Liver (tissue), 9 donors: Measurements from ENCODE around the gene C19orf12. TPM values are rescaled to one million over a fixed set of nuclear protein-coding genes. Genes with fewer than 3 reads are reported as not detected.

Experiments
- DNase-seq: peaks from one replicate; pipeline ENCODE4 v3.0.0-alpha.2; 2017; ENCODE audit warnings: low spot score
- H3K27ac ChIP-seq, 2 donors: one replicate each; pipeline ENCODE4 v1.7.0; 2013; ENCODE audit warnings: inconsistent platforms in 2 of 2, low read length in 2 of 2, control low read depth in 1 of 2, low read depth in 1 of 2, mild to moderate bottlenecking in 1 of 2
- H3K27me3 ChIP-seq, 4 donors: one replicate each; pipeline versions ENCODE4 v1.6.1 to v1.7.0; 2013; ENCODE audit warnings: low read length in 3 of 4, inconsistent platforms in 1 of 4, mild to moderate bottlenecking in 1 of 4, moderate library complexity in 1 of 4; ENCODE audit not compliant: control insufficient read depth in 4 of 4, insufficient read depth in 4 of 4
- H3K36me3 ChIP-seq, 4 donors: one replicate each; pipeline versions ENCODE4 v1.6.1 to v1.7.0; 2013; ENCODE audit warnings: low read length in 3 of 4, mild to moderate bottlenecking in 3 of 4, low read depth in 1 of 4, moderate library complexity in 1 of 4; ENCODE audit not compliant: control insufficient read depth in 4 of 4, insufficient read depth in 3 of 4
- H3K4me1 ChIP-seq, 4 donors: one replicate each; pipeline versions ENCODE4 v1.6.1 to v1.7.0; 2013; ENCODE audit warnings: low read length in 3 of 4, mild to moderate bottlenecking in 3 of 4, moderate library complexity in 1 of 4; ENCODE audit not compliant: control insufficient read depth in 4 of 4, insufficient read depth in 4 of 4
- H3K4me3 ChIP-seq, 3 donors: one replicate each; pipeline versions ENCODE4 v1.6.1 to v1.7.0; 2013; ENCODE audit warnings: low read length in 3 of 3, control low read depth in 1 of 3, low read depth in 1 of 3, mild to moderate bottlenecking in 1 of 3
- H3K9ac ChIP-seq, 2 donors: one replicate each; pipeline ENCODE4 v1.7.0; 2013; ENCODE audit warnings: low read length in 2 of 2, mild to moderate bottlenecking in 2 of 2, moderate library complexity in 2 of 2, control low read depth in 1 of 2, low read depth in 1 of 2
- H3K9me3 ChIP-seq, 4 donors: one replicate each; pipeline versions ENCODE4 v1.6.1 to v1.7.0; 2013; ENCODE audit warnings: low read length in 3 of 4; ENCODE audit not compliant: control insufficient read depth in 4 of 4
- ATF3 ChIP-seq: IDR thresholded peaks from 2 replicates; pipeline ENCODE4 v1.6.1; 2016; ENCODE audit warnings: antibody characterized with exemption
- CTCF ChIP-seq: fragments of 150-350 bp; IDR thresholded peaks from 2 replicates; pipeline ENCODE4 v1.5.1; 2017; ENCODE audit warnings: improper control_type of control experiment, low read depth, low read length; ENCODE audit not compliant: missing input control
- EGR1 ChIP-seq, 2 donors: IDR thresholded peaks; 2 replicates each; pipeline ENCODE4 v1.6.1; 2016 to 2018; ENCODE audit warnings: antibody characterized with exemption in 2 of 2, low read depth in 2 of 2
- FOXA1 ChIP-seq: IDR thresholded peaks from 2 replicates; pipeline ENCODE4 v1.6.1; 2016; ENCODE audit warnings: antibody characterized with exemption
- FOXA2 ChIP-seq: IDR thresholded peaks from 2 replicates; pipeline ENCODE4 v1.6.1; 2016; ENCODE audit warnings: antibody characterized with exemption
- GABPA ChIP-seq, 2 donors: IDR thresholded peaks in 1 of 2; conservative IDR thresholded peaks in 1 of 2; 2 replicates each; pipeline ENCODE4 v1.6.1; 2016; ENCODE audit warnings: antibody characterized with exemption in 2 of 2, mild to moderate bottlenecking in 1 of 2, moderate library complexity in 1 of 2
- HNF4A ChIP-seq, 2 donors: conservative IDR thresholded peaks; 2 replicates each; pipeline ENCODE4 v1.6.1; 2016; ENCODE audit warnings: antibody characterized with exemption in 2 of 2, mild to moderate bottlenecking in 2 of 2
- HNF4G ChIP-seq: IDR thresholded peaks from 2 replicates; pipeline ENCODE4 v1.6.1; 2016; ENCODE audit warnings: antibody characterized with exemption
- JUND ChIP-seq, 2 donors: IDR thresholded peaks; 2 replicates each; pipeline ENCODE4 v1.6.1; 2016; ENCODE audit warnings: antibody characterized with exemption in 2 of 2
- MAX ChIP-seq: IDR thresholded peaks from 2 replicates; pipeline ENCODE4 v1.6.1; 2016; ENCODE audit warnings: antibody characterized with exemption
- NR2F2 ChIP-seq: IDR thresholded peaks from 2 replicates; pipeline ENCODE4 v1.6.1; 2016; ENCODE audit warnings: antibody characterized with exemption
- RAD21 ChIP-seq, 2 donors: IDR thresholded peaks; 2 replicates each; pipeline ENCODE4 v1.6.1; 2016; ENCODE audit warnings: antibody characterized with exemption in 2 of 2, mild to moderate bottlenecking in 2 of 2
- REST ChIP-seq: IDR thresholded peaks from 2 replicates; pipeline ENCODE4 v1.6.1; 2016; ENCODE audit warnings: antibody characterized with exemption, mild to moderate bottlenecking
- RXRA ChIP-seq, 2 donors: IDR thresholded peaks; 2 replicates each; pipeline ENCODE4 v1.6.1; 2017 to 2018; ENCODE audit warnings: antibody characterized with exemption in 2 of 2, mild to moderate bottlenecking in 1 of 2
- SP1 ChIP-seq: IDR thresholded peaks from 2 replicates; pipeline ENCODE4 v1.6.1; 2018; ENCODE audit warnings: antibody characterized with exemption, mild to moderate bottlenecking
- TAF1 ChIP-seq: conservative IDR thresholded peaks from 2 replicates; pipeline ENCODE4 v1.6.1; 2016; ENCODE audit warnings: antibody characterized with exemption, mild to moderate bottlenecking
- YY1 ChIP-seq: IDR thresholded peaks from 2 replicates; pipeline ENCODE4 v1.6.1; 2016; ENCODE audit warnings: antibody characterized with exemption, mild to moderate bottlenecking
- ZBTB33 ChIP-seq: IDR thresholded peaks from 2 replicates; pipeline ENCODE4 v1.6.1; 2016; ENCODE audit warnings: antibody characterized with exemption
- WGBS: extraction: QIAGEN DNeasy Blood & Tissue Kit; methylation state at CpG from one replicate; pipeline ENCODE4 v1.1.7; 2013; 5-methylcytosine and 5-hydroxymethylcytosine counted together
- polyA plus RNA-seq, 2 donors: library from polyadenylated mRNA; stranded (reverse) in 1 of 2; unstranded in 1 of 2; fragments of 200-250 nt in 1 of 2; fragments of >200 nt in 1 of 2; fragmentation: Nextera tagmentation in 1 of 2; extraction: Ambion mirVana in 1 of 2; gene quantifications; one replicate each; pipeline versions ENCODE4 v1.2.1 to v1.2.3, GENCODE V29; 2013 to 2015
- total RNA-seq, 2 donors: library from RNA; depleted of rRNA; stranded (reverse); fragments of >200 nt; gene quantifications; one replicate each; pipeline ENCODE4 v1.2.3, GENCODE V29; 2014
- donor health status: healthy.
- donor health status: healthy.
- donor health status: healthy.
- donor health status: healthy.
- donor health status: healthy.

C19orf12 gene
- total and polyA plus RNA-seq, 4 donors, result 21.2 to 82.8 (median 40.1) TPM

GRCh38 chr19:29714371-29714952 is 599 bp downstream of the C19orf12 start:
- Histone ChIP-seq H3K4me1 (peaks cover 22 to 62% (median 54%) of the 10 kb centered on the region in 4 donors), H3K27me3 (no peaks in the 10 kb centered on the region), H3K36me3 (no peaks in the 10 kb centered on the region), H3K4me3 (peak overlapping the region; percentile 60 to 97 (median 78)), H3K9ac (peak overlapping the region; percentile 70 to 82), H3K9me3 (no peaks in the 10 kb centered on the region), H3K27ac (peak overlapping the region; percentile 98 to 99)
- 38% methylated on average over 15 of the region's 15 CpGs for WGBS
- TF ChIP-seq EGR1 (IDR thresholded peaks at IDR 0.05; ENCODE audit: low read depth in 2 of 2) (no peak), REST (no peak), RXRA (IDR thresholded peaks at IDR 0.05) (no peak), FOXA2 (no peak), ZBTB33 (no peak), ATF3 (no peak), SP1 (no peak), YY1 (no peak), NR2F2 (no peak), HNF4A (conservative IDR thresholded peaks at IDR 0.05) (no peak), MAX (no peak), RAD21 (IDR thresholded peaks at IDR 0.05) (no peak), JUND (IDR thresholded peaks at IDR 0.05) (no peak), FOXA1 (no peak), HNF4G (no peak), TAF1 (no peak), CTCF (no peak), GABPA (IDR thresholded peaks at IDR 0.05 in 1 of 2, conservative IDR thresholded peaks at IDR 0.05 in 1 of 2) (no peak)
- no peak for DNase-seq
